GM12878 (cell line): ENCODE results near the gene LCAT.

Experiments
- CEBPB ChIP-seq, 2 experiments: fragments of 150-350 bp in 1 of 2; IDR thresholded peaks; 2 replicates each; pipeline ENCODE4 v1.6.1; 2012 to 2014; ENCODE audit warnings: low read depth in 2 of 2, low read length in 2 of 2, borderline replicate concordance in 1 of 2, inconsistent platforms in 1 of 2
- CREB1 ChIP-seq: IDR thresholded peaks from 2 replicates; pipeline ENCODE4 v1.6.1; 2012; ENCODE audit warnings: low read depth, mild to moderate bottlenecking, inconsistent platforms
- EGR1 ChIP-seq, 2 experiments: IDR thresholded peaks; 1 replicate in 1 of 2; 2 replicates in 1 of 2; pipeline ENCODE4 v1.6.1; 2011 to 2012; ENCODE audit warnings: low read depth in 2 of 2, low read length in 2 of 2, borderline replicate concordance in 1 of 2, mild to moderate bottlenecking in 1 of 2, moderate library complexity in 1 of 2
- EP300 ChIP-seq, 2 experiments: fragments of 150-350 bp in 1 of 2; IDR thresholded peaks; 2 replicates each; pipeline ENCODE4 v1.6.1; 2011 to 2012; ENCODE audit warnings: low read depth in 2 of 2, low read length in 2 of 2, borderline replicate concordance in 1 of 2, improper control_type of control experiment in 1 of 2, inconsistent platforms in 1 of 2; ENCODE audit not compliant: control insufficient read depth in 1 of 2
- ESRRA ChIP-seq: IDR thresholded peaks from 2 replicates; pipeline ENCODE4 v1.6.1; 2012; ENCODE audit warnings: mild to moderate bottlenecking, low read length, improper control_type of control experiment
- EZH2 ChIP-seq: IDR thresholded peaks from 2 replicates; pipeline ENCODE4 v1.6.1; 2012; ENCODE audit warnings: low read depth, mild to moderate bottlenecking, control low read depth, inconsistent platforms, low read length, borderline replicate concordance; ENCODE audit not compliant: control insufficient read depth
- FOXM1 ChIP-seq: IDR thresholded peaks from 2 replicates; pipeline ENCODE4 v1.6.1; 2012; ENCODE audit warnings: low read depth, mild to moderate bottlenecking, inconsistent platforms, low read length, moderate library complexity
- RB1 ChIP-seq: fragments of 450-650 bp; formaldehyde crosslinking; IDR thresholded peaks from 2 replicates; pipeline ENCODE4 v1.6.1; 2017; ENCODE audit warnings: mild to moderate bottlenecking, borderline replicate concordance
- SMARCA5 ChIP-seq: fragments of 450-650 bp; IDR thresholded peaks from 2 replicates; pipeline ENCODE4 v1.6.1; 2017; ENCODE audit warnings: mild to moderate bottlenecking
- ZNF24 ChIP-seq: fragments of 450-650 bp; IDR thresholded peaks from 2 replicates; pipeline ENCODE4 v1.6.1; 2017; ENCODE audit warnings: antibody characterized with exemption, mild to moderate bottlenecking
- TF ChIP-seq, protein P1 (sequence below), 3 experiments: IDR thresholded peaks in 2 of 3; conservative IDR thresholded peaks in 1 of 3; 2 replicates each; pipeline ENCODE4 v1.5.1; 2011; ENCODE audit warnings: low read depth in 3 of 3, low read length in 3 of 3, mild to moderate bottlenecking in 3 of 3, control low read depth in 2 of 3, moderate library complexity in 2 of 3, inconsistent platforms in 1 of 3, mixed read lengths in 1 of 3; ENCODE audit not compliant: control insufficient read depth in 2 of 3, insufficient read depth in 1 of 3; ENCODE audit errors: extremely low read depth in 1 of 3
- TF ChIP-seq, protein P2 (sequence below): IDR thresholded peaks from 2 replicates; pipeline ENCODE4 v1.6.1; 2012; ENCODE audit warnings: low read depth, low read length, improper control_type of control experiment
- TF ChIP-seq, protein P3 (sequence below): IDR thresholded peaks from 2 replicates; pipeline ENCODE4 v1.6.1; 2012; ENCODE audit warnings: improper control_type of control experiment, low read depth, low read length; ENCODE audit not compliant: insufficient replicate concordance
- TF ChIP-seq, protein P4 (sequence below): IDR thresholded peaks from 2 replicates; pipeline ENCODE4 v1.6.1; 2012; ENCODE audit warnings: mild to moderate bottlenecking, low read depth, low read length

DNA sequence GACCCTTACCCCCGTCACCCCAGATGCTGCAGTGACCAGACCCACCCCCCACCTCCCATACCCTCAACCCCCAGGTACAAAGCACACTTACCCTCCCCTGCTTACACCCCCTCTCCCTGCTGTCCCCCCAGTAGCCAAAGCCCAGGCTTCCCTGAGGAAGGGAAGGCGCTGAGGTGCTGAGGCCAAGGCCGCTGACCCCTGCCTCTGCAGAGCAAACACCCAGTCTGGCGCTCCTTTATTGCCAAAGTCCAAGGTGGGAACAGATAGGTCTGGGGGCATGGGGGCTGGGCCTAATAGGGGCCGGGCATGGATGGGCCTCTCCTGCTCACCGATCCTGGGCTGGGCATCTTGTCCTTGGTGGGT, 683 bp downstream of the LCAT start:
- TF ChIP-seq, protein P1, sequence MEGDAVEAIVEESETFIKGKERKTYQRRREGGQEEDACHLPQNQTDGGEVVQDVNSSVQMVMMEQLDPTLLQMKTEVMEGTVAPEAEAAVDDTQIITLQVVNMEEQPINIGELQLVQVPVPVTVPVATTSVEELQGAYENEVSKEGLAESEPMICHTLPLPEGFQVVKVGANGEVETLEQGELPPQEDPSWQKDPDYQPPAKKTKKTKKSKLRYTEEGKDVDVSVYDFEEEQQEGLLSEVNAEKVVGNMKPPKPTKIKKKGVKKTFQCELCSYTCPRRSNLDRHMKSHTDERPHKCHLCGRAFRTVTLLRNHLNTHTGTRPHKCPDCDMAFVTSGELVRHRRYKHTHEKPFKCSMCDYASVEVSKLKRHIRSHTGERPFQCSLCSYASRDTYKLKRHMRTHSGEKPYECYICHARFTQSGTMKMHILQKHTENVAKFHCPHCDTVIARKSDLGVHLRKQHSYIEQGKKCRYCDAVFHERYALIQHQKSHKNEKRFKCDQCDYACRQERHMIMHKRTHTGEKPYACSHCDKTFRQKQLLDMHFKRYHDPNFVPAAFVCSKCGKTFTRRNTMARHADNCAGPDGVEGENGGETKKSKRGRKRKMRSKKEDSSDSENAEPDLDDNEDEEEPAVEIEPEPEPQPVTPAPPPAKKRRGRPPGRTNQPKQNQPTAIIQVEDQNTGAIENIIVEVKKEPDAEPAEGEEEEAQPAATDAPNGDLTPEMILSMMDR (IDR thresholded peaks at IDR 0.05 in 2 of 3, conservative IDR thresholded peaks at IDR 0.05 in 1 of 3; ENCODE audit: control insufficient read depth in 2 of 3, extremely low read depth in 1 of 3, insufficient read depth in 1 of 3, low read depth in 3 of 3, low read length in 3 of 3): no peak
- TF ChIP-seq FOXM1 (no peak), EP300 (IDR thresholded peaks at IDR 0.05; ENCODE audit: borderline replicate concordance in 1 of 2, control insufficient read depth in 1 of 2, low read depth in 2 of 2, low read length in 2 of 2) (no peak), RB1 (no peak), CEBPB (IDR thresholded peaks at IDR 0.05; ENCODE audit: borderline replicate concordance in 1 of 2, low read depth in 2 of 2, low read length in 2 of 2) (no peak), SMARCA5 (no peak), CREB1 (no peak), ZNF24 (no peak), ESRRA (no peak), EZH2 (no peak), EGR1 (IDR thresholded peaks at IDR 0.05; ENCODE audit: borderline replicate concordance in 1 of 2, low read depth in 2 of 2, low read length in 2 of 2) (no peak)
- TF ChIP-seq, protein P2, sequence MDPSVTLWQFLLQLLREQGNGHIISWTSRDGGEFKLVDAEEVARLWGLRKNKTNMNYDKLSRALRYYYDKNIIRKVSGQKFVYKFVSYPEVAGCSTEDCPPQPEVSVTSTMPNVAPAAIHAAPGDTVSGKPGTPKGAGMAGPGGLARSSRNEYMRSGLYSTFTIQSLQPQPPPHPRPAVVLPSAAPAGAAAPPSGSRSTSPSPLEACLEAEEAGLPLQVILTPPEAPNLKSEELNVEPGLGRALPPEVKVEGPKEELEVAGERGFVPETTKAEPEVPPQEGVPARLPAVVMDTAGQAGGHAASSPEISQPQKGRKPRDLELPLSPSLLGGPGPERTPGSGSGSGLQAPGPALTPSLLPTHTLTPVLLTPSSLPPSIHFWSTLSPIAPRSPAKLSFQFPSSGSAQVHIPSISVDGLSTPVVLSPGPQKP: no peak
- TF ChIP-seq, protein P3, sequence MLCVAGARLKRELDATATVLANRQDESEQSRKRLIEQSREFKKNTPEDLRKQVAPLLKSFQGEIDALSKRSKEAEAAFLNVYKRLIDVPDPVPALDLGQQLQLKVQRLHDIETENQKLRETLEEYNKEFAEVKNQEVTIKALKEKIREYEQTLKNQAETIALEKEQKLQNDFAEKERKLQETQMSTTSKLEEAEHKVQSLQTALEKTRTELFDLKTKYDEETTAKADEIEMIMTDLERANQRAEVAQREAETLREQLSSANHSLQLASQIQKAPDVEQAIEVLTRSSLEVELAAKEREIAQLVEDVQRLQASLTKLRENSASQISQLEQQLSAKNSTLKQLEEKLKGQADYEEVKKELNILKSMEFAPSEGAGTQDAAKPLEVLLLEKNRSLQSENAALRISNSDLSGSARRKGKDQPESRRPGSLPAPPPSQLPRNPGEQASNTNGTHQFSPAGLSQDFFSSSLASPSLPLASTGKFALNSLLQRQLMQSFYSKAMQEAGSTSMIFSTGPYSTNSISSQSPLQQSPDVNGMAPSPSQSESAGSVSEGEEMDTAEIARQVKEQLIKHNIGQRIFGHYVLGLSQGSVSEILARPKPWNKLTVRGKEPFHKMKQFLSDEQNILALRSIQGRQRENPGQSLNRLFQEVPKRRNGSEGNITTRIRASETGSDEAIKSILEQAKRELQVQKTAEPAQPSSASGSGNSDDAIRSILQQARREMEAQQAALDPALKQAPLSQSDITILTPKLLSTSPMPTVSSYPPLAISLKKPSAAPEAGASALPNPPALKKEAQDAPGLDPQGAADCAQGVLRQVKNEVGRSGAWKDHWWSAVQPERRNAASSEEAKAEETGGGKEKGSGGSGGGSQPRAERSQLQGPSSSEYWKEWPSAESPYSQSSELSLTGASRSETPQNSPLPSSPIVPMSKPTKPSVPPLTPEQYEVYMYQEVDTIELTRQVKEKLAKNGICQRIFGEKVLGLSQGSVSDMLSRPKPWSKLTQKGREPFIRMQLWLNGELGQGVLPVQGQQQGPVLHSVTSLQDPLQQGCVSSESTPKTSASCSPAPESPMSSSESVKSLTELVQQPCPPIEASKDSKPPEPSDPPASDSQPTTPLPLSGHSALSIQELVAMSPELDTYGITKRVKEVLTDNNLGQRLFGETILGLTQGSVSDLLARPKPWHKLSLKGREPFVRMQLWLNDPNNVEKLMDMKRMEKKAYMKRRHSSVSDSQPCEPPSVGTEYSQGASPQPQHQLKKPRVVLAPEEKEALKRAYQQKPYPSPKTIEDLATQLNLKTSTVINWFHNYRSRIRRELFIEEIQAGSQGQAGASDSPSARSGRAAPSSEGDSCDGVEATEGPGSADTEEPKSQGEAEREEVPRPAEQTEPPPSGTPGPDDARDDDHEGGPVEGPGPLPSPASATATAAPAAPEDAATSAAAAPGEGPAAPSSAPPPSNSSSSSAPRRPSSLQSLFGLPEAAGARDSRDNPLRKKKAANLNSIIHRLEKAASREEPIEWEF: no peak
- TF ChIP-seq, protein P4, sequence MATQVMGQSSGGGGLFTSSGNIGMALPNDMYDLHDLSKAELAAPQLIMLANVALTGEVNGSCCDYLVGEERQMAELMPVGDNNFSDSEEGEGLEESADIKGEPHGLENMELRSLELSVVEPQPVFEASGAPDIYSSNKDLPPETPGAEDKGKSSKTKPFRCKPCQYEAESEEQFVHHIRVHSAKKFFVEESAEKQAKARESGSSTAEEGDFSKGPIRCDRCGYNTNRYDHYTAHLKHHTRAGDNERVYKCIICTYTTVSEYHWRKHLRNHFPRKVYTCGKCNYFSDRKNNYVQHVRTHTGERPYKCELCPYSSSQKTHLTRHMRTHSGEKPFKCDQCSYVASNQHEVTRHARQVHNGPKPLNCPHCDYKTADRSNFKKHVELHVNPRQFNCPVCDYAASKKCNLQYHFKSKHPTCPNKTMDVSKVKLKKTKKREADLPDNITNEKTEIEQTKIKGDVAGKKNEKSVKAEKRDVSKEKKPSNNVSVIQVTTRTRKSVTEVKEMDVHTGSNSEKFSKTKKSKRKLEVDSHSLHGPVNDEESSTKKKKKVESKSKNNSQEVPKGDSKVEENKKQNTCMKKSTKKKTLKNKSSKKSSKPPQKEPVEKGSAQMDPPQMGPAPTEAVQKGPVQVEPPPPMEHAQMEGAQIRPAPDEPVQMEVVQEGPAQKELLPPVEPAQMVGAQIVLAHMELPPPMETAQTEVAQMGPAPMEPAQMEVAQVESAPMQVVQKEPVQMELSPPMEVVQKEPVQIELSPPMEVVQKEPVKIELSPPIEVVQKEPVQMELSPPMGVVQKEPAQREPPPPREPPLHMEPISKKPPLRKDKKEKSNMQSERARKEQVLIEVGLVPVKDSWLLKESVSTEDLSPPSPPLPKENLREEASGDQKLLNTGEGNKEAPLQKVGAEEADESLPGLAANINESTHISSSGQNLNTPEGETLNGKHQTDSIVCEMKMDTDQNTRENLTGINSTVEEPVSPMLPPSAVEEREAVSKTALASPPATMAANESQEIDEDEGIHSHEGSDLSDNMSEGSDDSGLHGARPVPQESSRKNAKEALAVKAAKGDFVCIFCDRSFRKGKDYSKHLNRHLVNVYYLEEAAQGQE: no peak
